Fibroblast of upper back skin (primary cell): Measurements from ENCODE around the gene SLF2.
A peak's percentile ranks its signal among the peaks of the same experiment; 100 is the strongest.

Experiments
- DNase-seq: peaks from one replicate; pipeline ENCODE4 v3.0.0-alpha.2; 2013

Gene SLF2

DNA sequence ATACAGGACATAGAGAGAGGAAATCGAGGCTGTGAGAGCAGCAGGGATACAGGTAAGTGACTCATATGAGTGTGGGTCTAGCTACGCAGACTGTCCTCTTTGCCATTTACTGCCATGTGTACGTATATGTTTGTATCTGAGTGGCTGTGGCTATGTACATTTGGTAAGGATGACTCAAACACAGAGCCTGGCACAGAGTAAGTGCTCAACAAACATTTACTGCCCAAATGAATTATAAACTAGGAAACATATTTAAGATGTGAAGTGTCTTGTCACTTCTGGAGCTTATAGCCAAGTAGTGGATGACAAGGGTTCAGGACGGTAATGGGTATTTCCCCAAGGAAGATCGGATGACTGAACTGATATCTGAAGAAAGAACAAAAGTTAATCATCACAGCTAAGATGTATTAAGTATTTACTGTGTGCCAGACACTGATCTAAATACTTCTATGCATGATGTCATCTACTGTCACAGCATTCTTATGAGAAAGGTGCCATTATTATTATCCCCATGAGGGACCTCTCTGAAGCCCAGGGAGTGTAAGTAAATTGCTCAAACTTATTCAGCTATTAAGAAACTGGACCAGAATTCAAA is 68.5 kb downstream of the SLF2 start:
- no peak for DNase-seq

DNA sequence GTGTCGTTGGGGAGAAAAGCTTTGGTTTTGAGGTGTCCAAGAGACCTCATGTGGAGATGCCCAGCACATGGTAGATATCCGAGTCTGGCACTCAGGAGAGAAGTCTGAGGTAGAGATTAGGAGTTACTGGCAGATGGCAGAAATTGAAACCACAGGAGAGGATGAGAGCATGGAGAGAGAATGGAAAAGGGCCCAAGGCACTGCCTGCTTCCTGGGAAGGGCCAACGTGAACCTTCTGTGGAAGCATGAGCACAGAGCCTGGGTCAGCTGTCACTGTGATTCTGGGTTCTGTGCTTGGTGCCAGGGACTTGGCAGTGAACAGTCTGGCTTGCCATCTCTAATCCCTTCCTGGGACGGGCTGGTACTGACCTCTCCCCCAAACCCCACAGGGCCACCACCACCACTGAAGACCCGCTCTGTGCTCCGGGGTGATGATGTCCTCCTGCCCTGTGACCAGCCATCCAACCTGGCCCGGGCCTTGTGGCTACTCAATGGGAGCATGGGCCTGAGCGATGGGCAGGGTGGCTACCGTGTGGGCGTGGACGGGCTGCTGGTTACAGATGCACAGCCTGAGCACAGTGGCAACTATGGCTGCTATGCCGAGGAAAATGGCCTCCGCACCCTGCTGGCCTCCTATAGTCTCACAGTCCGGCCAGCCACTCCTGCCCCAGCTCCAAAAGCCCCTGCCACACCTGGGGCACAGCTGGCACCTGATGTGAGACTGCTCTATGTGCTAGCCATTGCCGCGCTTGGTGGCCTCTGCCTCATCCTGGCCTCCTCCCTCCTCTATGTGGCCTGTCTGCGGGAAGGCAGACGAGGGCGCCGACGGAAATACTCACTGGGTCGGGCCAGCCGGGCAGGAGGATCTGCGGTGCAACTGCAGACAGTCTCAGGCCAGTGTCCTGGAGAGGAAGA is 70.4 kb downstream of the SLF2 start:
- DNase-seq = no peak

DNA sequence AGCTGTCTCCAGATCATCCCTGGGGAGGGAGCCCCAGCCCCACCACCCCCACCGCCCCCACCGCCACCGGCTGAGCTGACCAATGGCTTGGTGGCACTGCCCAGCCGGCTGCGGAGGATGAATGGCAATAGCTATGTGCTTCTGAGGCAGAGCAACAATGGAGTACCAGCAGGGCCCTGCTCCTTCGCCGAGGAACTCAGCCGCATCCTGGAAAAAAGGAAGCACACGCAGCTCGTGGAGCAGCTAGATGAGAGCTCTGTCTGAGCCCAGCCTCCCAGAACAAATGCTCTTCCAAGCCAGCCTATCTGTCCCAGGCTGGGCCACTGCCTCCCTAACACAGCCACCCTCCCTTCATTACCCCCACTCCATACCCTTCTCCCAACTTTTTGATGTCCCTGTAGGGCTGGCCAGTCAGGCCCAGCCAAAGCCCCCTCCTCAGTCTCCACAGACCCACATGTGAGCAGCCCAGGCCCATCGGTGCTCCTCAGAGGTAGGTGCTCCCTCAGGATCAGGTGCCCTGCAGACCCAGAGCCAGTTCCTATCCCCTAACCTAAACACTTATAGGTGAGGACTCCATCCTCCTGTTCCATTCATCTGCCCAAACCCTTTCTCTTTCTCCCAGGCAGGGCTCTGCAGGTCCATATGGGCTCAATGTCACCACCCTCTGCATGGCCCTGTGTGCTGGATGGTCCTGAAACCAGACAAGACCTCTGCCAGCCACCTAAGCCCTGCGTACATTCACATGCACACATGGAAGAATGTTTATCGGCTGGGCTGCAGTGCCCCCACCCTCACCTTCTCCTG is 71.3 kb downstream of the SLF2 start:
- DNase-seq = no peak

DNA sequence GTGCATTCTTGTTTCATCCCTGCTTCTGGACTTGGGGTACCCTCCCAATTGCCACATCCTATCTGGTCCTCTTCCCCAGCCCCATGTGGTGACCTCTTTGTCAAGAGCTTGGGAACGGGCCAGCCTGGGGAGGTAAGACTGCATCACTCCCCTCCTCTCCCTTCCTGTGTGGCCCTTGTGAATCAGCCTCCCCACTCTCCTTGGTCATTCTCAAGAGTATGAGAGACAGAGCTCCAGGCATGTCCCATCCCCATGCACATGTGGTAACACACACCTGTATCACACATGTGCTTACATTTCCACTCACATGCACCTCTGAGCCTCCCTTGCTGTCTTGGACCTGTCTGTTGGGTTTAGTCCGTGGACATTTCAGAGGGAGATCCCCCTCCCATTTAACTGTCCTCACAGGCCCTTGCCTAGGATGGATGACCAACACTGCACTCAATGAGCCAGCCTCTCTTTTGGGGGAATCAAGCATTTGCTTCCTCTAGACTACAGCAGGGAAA is 72.0 kb downstream of the SLF2 start:
- no peak for DNase-seq

DNA sequence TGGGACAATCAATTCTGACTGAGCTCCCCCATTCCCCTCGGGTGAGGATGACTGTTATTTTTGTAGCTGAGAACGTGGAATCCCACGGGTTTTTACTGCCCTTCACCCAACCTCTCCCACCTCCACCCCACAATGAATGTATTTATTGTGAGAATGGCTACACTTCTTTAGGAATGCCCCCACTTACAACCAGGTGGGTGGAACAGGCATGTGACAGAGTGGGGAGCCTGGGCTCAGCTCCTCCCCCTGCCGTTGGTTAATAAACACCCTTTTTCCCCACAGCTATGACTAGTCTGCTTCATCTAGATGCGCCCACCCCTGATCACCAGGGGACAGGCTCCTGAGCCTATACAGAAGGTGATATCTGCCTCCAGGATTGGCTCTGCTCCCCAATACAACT is 72.6 kb downstream of the SLF2 start:
- DNase-seq = no peak

DNA sequence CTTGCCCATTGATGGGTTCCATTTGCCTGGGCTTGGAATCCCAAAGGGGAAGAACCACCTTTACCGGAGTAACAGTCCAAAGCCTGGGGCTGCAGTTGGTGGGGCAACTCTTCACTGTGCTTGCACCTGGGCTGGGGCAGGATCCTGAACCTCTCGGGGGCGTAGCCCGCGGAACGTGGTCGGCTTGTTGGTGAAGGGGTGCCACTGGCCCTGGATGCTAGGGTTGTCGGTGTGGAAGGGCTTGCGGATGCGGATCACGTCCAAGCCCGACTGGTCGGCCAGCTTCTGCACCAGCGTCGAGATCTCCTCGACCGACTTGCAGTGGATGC is 73.8 kb downstream of the SLF2 start:
- no peak for DNase-seq

DNA sequence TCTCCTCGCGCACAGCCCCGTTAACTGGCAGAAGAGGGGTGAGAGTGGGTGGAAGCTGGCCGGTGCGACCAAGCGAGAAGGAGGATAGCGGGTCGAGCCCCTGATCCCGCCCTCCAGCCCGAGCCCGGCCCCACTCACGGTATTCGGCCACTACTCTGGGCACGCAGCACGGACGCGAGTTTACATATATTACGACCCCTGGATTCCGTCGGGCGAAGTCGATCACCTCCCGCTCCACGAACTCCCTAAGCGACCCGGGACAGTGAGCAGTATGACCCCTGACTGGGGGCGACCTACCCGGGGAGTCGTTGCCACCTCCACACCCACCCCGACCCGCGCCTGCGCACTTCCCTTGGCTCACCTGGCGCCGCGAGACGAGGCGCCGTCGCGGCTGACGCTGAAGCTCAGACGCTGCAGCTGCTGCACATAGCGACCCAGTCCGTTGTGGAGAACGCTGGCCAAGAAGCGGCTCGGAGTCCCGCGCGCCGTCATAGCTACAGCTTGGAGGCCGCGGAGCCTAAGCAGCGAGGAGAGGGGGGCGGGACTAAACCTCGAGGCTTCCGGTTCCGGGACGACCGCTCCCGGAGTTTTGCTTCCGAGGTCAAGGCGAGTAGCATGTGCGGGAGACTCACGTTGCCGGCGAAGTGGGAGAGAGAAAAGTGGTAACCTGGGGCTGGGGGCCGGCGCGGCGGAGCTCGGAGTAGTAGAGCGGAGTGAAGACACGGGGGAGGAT is 74.4 kb downstream of the SLF2 start, which contains the start of the genes MRPL43 and TWNK:
Gene MRPL43, minus strand, starts transcription at position 546 of the 733 bp plus-strand sequence. Its CDS starts 54 bp downstream, at position 492.
Gene TWNK, plus strand, starts transcription at position 592 of the 733 bp plus-strand sequence. CDS start 668 bp downstream, outside the sequence.
- peak; percentile 68 for DNase-seq

DNA sequence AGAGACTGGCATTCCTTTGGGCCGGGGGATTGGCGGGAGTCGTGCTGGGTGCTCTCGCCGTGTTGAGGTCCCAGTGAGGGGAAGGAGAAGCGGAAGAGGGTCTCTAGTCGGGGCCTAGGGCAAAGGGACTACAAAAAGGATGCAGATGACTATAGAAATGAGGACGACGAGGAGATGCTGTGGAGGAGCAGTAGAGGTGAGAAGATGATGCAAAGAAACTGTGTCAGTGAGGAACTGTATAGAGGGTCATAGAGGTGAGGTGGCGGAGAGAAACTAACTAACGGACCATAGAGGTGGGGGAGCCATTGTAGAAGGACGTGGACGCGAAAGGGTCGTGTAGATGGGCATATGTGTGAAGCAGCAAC is 74.9 kb downstream of the SLF2 start:
- DNase-seq = no peak

DNA sequence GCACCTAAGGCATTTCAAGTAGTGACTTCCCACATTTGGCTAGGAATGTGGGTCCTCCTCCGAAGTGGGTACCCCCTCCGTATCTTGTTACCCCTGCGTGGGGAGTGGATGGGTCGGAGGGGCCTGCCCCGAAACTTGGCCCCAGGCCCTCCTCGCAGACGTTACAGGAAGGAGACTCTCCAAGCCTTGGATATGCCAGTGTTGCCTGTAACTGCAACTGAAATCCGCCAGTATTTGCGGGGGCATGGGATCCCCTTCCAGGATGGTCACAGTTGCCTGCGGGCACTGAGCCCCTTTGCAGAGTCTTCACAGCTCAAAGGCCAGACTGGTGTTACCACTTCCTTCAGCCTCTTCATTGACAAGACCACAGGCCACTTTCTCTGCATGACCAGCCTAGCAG is 75.4 kb downstream of the SLF2 start:
- DNase-seq = no peak

DNA sequence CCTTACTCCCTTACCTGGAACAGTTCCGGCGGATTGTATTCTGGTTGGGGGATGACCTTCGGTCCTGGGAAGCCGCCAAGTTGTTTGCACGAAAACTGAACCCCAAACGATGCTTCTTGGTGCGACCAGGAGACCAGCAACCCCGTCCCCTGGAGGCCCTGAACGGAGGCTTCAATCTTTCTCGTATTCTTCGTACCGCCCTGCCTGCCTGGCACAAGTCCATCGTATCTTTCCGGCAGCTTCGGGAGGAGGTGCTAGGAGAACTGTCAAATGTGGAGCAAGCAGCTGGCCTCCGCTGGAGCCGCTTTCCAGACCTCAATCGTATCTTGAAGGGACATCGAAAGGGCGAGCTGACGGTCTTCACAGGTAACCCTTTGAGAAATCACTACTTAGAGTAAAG is 76.3 kb downstream of the SLF2 start:
- DNase-seq = no peak

DNA sequence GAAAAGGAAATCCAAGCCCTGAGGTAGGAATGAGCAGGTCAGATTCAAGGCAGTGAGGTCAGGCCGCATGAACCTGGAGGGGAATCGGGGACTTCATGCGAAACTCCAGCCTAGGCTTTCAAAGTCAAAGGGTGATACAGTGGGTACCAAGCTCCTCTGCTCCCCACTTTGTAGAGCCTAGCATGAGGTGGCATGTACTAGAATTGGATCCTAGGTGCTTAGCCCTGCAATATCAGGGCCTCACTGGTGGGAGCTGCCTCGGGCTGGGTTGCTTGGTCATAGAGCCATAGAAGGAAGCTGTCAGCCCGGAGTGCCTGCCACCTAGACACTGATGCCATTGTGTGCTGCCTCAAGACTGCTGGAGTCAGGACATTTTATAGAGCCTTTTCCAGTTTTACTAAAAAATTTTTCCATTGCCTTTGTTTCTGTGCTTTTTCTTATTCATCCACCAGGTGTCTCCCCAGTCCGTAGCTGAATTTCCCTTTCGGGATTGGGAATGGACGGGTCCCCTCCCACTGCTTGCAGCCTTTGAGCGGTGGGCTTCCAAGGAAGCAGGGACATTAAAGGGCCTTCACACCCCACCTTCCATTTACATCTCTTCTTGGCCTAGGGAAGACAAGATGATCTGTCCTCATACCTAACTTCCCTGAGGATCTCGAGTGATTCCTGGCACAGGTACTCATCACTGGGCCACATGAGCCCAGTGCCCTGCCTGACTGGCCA is 81.4 kb downstream of the SLF2 start:
- DNase-seq = peak; percentile 50

DNA sequence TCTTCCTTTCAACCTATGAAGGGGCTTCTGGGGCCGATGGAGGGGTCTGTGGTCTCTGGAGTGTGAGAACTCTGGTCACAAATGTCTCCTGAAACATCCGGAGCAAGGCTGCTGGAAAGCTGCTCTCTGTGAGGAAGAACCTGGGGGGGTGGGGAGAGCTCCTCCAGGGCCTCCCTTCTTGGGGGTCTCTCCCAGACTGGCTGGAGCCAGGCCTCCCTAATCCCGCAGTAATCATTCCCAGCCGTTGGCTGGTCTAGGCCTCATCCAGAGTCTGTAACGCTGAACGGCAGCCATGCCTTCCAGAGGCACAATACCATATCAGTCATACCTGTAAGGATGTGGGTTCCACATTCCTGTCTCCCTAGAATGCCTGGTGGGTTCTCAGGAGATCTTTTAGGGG is 82.4 kb downstream of the SLF2 start:
- peak; percentile 53 for DNase-seq

DNA sequence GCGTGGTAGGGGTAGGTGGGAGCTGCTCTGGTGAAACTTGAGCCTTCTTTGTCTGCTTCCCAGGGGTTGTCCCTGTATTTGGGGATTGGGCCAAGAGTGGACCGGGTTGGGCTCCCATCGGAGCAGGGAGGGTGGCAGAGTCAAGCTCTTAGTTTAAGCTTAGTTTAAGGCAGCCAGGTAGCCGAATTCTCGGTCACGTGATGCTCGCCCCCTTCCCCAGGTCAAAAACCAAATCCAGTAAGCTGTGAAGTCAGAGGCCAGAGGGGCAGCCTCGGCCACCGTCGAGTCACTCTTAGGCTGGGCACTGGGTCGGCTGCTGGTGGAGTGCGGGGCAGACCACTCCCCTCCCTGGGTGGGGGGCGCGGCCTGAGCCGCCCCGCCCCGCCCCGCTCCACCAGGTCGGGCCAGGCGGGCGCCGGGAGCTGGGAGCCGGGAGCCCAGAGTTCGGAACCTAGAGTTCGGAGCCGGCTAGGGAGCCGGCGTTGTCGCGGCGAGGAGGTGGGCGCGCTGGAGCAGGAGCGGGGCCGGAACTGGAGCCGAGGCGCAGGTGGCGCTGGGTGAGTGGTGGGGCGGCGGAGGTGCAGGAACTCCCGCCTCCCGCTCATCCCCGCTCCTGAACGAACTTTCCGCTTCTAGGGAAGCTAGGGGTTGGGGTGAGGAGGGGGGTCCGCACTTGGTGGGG is 84.1 kb downstream of the SLF2 start:
- no peak for DNase-seq

DNA sequence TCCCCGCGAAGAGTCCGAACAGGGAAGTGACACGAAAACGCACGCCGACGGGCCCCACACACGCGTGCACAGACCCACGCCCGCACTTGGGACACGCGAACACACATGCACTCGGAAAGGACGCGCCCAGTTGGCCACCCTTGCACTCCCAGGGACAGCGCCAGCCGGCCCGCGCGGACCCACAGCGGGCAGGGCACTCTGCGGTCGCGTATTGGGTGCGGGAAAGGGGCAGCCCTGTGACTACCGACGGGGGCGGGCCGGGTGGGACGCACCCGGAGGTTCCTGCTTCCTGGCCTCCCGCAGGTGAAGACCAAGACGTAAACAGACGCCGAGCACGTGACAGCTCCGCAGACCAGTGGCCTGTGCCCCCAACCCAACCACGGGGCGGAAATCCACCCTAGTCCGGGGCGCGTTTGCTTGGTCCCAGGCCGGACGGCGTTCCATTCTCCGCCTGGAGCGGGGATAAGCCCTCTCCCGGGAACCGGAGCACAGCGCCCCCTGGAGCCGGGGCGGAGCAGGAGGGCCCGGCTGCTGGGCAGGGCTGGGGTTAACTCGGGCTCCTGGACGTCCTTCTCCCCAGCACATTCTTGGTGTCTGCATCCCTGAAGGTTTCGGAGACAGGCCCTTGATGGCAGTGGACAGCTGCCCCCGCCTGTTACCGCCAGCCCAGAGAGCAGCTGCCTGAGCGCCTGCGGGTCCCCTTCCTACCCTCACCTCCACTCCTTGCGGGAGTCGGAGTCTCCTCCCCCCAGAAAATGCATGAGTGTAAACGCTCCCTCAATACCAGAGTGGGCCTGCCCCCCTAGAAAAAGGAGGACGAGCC is 84.8 kb downstream of the SLF2 start:
- DNase-seq = peak; percentile 68

DNA sequence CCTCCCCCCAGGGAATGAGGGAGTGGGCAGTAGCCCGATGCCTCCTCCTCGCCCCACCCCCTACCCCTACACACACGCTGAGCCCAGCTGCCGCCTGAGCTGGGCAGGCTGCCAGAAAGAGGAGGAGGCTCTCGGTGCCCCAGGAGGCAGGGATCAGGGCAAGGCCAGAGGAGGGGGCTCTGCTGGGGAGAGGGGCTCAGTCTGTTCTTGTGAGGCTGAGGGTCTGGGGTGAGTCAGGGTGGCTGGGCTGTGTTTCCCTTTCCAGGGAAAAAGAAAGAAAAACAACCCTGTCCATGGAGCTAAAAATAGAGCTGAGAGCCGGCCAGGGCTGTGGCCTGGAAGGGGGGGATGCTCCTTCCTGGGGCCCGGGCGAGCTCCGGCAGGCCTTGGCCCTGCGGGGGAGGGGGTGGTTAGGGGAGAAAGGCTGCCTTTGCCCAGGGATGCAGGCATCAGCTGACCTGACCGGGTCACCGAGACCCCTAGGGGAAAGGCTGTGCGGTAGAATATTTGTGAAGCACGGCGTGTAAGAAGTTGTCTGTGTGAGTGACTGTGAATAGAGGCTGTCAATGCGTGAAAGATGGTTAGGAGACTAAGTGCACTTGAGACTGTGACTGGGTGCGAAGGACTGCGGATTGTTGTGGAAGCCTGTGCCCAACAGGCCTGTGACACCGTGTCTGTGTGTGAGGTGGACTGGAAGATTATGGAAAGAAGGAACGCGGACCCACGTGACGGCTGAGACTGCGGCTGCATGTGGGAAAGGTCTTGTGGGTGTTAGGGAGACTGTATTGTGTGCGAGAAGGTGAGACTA is 85.6 kb downstream of the SLF2 start:
- DNase-seq = peak; percentile 88

DNA sequence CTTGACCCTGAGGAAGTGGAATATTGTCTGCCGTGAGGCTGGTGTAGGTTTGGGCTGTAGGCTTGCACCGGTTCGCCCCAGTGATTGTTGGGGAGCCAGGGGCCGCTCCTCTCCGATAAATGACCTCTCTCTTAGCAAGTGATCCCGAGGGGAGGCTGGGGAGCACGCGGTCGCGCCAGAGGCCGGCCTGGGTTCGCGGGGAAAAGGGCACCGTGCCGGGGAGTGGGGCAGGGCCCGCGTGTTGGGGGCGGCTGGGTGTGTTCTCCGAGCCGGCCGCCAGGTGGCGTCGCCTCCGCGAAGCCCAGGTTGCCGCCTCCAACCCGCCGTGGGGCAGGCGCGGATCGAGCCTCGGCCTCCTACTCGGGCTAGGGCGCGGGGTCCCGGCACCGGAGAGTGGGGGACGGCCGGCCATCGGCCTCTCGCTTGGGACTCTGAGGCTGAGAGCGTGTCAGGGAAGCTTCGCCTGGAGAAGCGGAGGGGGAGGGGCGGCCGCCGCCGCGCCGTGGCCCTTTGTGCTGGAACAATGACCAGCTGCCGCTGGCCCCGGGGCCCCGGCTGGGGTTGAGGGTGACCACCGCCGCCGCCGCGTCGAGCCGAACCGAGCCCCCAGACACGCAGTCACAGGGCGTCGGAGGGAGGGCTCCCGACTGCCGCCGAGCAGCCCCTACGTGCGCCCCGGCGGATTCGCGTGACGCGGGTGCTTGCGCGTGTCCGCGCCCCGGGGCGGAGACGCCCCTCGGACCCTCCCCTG is 86.4 kb downstream of the SLF2 start:
- DNase-seq = peak; percentile 77

DNA sequence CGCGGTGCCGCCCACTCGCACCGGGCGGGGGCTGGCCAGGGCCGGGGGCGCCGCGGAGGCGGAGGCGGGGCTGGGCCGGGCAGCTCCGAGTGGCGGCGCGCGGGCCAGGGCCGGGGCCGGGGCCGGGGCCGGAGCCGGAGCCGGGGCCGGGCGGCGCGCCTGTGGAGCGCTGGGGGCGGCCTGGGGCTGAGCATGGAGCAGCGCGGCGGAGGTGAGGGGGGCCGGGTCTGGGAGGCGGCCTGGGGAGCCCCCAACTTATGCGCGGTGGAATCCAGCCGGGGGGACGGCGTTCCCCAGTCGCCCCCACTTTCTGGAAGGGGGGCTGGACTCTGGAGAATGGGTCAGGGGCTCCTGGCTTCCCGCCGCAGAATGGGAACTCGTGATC is 87.0 kb downstream of the SLF2 start, which contains the start of gene LZTS2:
Gene LZTS2, plus strand, starts transcription at position 67 of the 385 bp plus-strand sequence. CDS start 2,731 bp downstream, outside the sequence.
- DNase-seq = no peak

DNA sequence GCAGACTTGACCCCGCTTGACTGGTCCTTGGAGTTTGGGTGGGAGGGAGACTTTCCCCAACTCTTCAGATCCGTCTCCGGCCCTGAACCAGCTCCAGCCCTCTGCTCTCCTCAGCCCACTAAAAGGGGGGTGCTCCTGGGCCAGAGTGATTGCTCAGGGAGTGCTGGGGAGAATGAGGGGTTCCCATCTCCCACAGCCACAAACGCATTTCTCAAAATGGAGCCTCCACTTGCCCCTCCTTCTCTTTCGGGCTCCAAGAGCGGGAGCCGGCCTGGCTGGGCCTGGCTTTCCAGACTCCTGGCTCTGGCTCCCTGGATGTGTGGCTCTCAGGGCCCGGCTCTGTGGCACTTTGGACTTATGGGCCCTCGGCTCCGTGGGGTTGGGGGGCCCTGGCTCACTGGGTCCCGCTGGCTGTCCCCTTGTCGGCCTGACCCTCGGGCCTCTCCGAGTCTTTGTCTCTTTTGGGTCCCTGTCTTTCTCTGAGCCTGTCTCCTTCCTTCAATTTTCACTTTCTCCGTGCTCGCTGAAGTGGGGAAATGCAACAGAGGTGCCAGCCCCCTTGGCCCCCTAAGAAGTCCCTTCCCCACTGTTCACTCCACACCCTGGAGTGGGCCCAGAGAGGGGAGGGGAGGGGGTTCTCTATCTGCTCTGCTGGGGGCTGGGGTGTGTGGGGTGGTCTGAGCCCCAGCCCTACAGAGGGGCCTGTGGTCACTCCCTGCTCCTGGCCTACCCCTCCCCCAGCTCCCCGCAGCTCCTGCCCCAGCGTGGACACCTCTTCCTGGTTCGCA is 87.6 kb downstream of the SLF2 start:
- no peak for DNase-seq
